GM12891 (cell line): ENCODE results near the gene TTC38.

Experiments
- POLR2A ChIP-seq: IDR thresholded peaks from 2 replicates; pipeline ENCODE4 v1.6.1; 2011; ENCODE audit warnings: low read depth, low read length, control low read depth
- POLR2AphosphoS5 ChIP-seq: IDR thresholded peaks from 2 replicates; pipeline ENCODE4 v1.6.1; 2011; ENCODE audit warnings: low read depth, low read length, control low read depth
- SPI1 ChIP-seq: IDR thresholded peaks from 2 replicates; pipeline ENCODE4 v1.6.1; 2011; ENCODE audit warnings: low read depth, low read length, control low read depth
- TAF1 ChIP-seq: IDR thresholded peaks from 2 replicates; pipeline ENCODE4 v1.6.1; 2011; ENCODE audit warnings: low read depth, low read length, control low read depth

DNA sequence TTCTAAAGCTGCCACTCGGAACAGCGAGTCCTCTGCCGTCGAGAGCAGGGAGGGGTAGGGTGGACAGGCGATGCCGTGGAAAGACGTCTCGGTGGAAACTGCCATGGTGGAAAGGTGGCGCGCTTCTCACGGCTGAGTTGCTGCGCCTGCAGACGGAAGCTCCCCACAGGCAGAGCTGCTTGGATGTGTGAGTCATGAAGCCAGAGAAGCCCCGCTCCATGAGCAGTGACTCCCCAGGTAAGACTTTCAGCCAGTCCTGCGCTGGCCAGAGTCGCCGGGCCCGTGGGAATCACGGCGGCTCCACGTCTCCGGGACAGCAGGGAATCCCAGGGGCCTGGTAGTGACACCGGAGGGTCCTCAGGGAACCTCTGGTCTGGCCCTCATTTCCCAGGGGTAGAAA is 63.7 kb downstream of the TTC38 start:
- TF ChIP-seq POLR2A (no peak), TAF1 (no peak), POLR2AphosphoS5 (no peak), SPI1 (no peak)
